Measurements from ENCODE around the gene PSAP.
A peak's percentile ranks its signal among the peaks of the same experiment; 100 is the strongest.

Gene PSAP

DNA sequence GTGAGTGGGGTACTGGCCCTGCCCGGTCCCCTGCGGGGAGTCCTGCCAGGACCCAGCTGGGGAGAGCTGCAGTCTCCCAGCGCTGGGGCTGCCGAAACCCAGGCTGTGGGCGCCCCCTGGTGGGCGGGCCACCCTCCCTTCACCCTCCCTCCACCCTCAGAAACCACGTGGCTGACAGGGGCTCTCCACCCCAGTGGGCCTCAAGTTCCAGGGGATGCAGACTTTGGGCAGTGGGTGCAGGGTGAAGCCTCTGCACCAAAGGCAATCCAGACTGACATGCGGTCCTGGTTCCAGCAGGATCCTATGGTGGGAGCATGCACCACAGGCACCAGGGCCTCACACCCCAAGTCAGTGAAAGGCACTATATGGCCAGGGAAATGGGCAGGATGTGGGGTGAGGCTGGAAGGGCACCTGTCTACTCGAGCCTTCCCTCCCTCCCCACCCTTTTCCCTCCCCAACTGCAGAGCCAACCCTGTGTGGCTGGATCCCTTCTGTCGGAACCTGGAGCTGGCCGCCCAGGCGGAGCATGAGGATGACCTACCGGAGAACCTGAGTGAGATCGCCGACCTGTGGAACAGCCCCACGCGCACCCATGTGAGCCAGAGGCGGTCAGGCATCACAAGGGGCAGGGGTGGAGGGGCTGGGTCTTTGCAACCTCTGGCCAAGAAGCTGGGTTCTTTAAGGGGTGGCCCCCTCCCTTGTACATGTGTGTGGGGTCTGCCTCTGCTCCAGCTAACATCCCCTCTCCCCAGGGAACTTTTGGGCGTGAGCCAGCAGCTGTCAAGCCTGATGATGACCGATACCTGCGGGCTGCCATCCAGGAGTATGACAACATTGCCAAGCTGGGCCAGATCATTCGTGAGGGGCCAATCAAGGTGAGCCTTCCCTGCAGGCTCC, 38.8 kb downstream of the PSAP start:
- no peak overlapping the region for H3K27ac ChIP-seq
- no peak for TF ChIP-seq Cebpa-rat (IDR thresholded peaks at IDR 0.05)
- H3K4me1 ChIP-seq = peaks cover 9% of the 10 kb centered on the region
- H3K4me2 ChIP-seq = no peak overlapping the region
- H4K20me1 ChIP-seq = peaks cover 40% of the 10 kb centered on the region
- no peaks in the 10 kb centered on the region for H3K9me3 ChIP-seq
- H3K4me3 ChIP-seq = no peak overlapping the region
- peaks cover 27% of the 10 kb centered on the region for H3K36me3 ChIP-seq
- H3K9ac ChIP-seq = no peak overlapping the region
- H3K27me3 ChIP-seq = no peaks in the 10 kb centered on the region

DNA sequence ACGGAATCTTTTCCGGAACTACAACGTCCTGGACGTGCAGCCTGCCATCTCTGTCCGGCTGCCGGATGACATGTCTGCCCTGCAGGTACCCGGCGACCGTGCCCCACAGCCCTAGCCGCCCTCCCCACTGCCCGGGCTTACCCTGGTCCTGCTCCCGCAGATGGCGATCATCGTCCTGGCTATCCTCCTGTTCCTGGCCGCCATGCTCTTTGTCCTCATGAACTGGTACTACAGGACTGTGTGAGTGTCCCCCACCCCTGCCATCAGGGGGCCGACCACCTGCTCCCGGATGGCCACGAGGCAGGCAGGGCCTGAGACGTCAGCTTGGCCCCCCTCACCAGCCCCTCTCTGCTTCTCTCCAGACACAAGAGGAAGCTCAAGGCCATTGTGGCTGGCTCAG, 39.7 kb downstream of the PSAP start:
- peaks cover 9% of the 10 kb centered on the region for H3K4me1 ChIP-seq
- H3K9ac ChIP-seq = no peak overlapping the region
- no peaks in the 10 kb centered on the region for H3K27me3 ChIP-seq
- H3K36me3 ChIP-seq = peaks cover 18% of the 10 kb centered on the region
- no peak for TF ChIP-seq Cebpa-rat (IDR thresholded peaks at IDR 0.05)
- peaks cover 31% of the 10 kb centered on the region for H4K20me1 ChIP-seq
- H3K27ac ChIP-seq = no peak overlapping the region
- no peak overlapping the region for H3K4me3 ChIP-seq
- H3K9me3 ChIP-seq = no peaks in the 10 kb centered on the region
- no peak overlapping the region for H3K4me2 ChIP-seq

DNA sequence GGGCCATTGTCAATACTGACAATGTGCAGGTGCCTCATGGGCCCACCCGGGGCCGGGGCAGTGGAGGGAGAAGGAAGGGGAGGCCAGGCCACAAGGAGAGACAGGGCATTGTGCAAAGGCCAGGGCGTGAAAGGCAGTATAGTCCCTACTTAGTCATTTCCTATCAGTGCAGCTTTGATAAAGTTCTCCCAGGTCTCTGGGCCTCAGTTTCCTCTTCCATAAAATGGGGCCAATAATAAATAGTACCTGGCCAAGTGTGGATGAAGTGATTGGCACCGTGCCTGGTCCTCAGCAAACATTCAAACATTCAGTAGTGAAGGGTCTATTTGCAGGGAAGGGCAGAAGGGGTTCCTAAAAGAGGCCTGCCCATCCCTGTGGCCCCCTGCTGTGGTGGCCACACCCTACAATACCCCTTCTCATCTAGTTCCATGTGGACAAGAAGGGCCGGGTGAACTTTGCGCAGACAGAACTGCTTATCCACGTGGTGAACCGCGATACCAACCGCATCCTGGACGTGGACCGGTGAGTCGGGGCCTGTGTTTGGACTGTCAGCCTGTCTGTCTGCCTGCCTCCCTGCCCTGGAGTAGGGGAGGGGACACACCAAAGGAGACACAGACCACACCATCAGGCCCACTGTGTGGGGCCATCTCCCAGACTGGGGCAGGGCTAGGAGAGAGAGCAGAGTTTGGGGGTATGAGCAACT, 40.9 kb downstream of the PSAP start:
- no peak overlapping the region for H3K4me3 ChIP-seq
- no peaks in the 10 kb centered on the region for H3K9me3 ChIP-seq
- TF ChIP-seq Cebpa-rat (IDR thresholded peaks at IDR 0.05) = no peak
- 0 out of 2 replicates have a peak overlapping the region, but pooled peaks have one; percentile 0 for H3K4me2 ChIP-seq
- H4K20me1 ChIP-seq = peaks cover 20% of the 10 kb centered on the region
- peaks cover 9% of the 10 kb centered on the region for H3K4me1 ChIP-seq
- peaks cover 6% of the 10 kb centered on the region for H3K36me3 ChIP-seq
- no peaks in the 10 kb centered on the region for H3K27me3 ChIP-seq
- no peak overlapping the region for H3K9ac ChIP-seq
- no peak overlapping the region for H3K27ac ChIP-seq

DNA sequence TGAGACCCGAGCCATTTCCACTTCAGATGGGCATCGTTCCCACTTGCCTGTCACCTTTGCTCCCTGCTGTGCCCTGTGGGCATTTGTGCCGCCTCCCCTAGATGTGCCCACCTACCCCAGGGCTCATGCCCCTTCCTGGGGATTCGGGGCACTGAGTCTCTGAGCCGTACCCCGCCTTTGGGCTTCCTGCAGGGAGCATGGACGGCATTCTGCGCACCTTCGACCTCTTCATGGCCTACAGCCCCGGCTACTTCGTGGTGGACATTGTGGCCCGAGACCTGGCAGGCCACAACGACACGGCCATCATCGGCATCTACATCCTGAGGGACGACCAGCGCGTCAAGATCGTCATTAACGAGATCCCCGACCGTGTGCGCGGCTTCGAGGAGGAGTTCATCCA, 41.4 kb downstream of the PSAP start:
- no peak overlapping the region for H3K9ac ChIP-seq
- H3K9me3 ChIP-seq = no peaks in the 10 kb centered on the region
- TF ChIP-seq Cebpa-rat (IDR thresholded peaks at IDR 0.05) = no peak
- H3K4me3 ChIP-seq = no peak overlapping the region
- peaks cover under 1% of the 10 kb centered on the region; the same call in 1 of the 2 replicates for H3K36me3 ChIP-seq
- no peak overlapping the region for H3K4me2 ChIP-seq
- H3K27me3 ChIP-seq = no peaks in the 10 kb centered on the region
- peaks cover 9% of the 10 kb centered on the region for H3K4me1 ChIP-seq
- H4K20me1 ChIP-seq = peaks cover 14% of the 10 kb centered on the region
- no peak overlapping the region for H3K27ac ChIP-seq

DNA sequence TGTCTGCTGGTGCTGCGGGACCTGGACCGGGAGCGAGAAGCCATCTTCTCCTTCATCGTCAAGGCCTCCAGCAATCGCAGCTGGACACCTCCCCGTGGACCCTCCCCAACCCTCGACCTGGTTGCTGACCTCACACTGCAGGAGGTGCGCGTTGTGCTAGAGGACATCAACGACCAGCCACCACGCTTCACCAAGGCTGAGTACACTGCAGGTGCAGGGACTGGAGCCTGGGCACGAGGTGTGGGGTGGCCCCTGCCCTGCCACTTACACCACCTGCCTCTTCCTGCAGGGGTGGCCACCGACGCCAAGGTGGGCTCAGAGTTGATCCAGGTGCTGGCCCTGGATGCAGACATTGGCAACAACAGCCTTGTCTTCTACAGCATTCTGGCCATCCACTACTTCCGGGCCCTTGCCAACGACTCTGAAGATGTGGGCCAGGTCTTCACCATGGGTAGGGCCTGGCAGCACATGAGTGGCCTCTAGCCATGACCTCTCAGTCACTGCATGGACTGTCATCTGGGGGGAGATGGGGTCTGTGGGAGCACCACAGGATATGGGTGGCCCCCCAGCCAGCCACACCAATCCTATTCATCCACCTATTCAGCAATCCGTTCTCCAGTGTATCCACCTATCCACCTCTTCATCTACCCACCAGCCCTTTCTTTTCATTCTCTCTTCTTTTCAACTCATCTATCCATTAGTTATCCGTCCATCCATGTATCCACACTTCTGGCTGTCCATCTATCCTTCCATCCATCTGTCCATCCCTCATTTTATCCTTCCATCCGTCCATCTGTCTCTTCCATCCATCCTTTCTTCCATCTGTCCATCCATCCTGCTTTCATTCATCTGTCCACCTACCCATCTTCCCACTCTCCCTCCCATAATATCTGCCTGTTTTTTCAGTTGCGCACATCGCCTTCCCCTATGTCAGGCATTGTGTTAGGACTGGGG, 43.2 kb downstream of the PSAP start:
- Histone ChIP-seq H3K9me3 (no peaks in the 10 kb centered on the region), H3K9ac (no peak overlapping the region), H3K4me1 (peaks cover 8% of the 10 kb centered on the region), H3K4me3 (no peak overlapping the region), H3K27ac (no peak overlapping the region), H3K36me3 (no peaks in the 10 kb centered on the region), H3K27me3 (no peaks in the 10 kb centered on the region), H4K20me1 (no peaks in the 10 kb centered on the region), H3K4me2 (no peak overlapping the region)
- no peak for TF ChIP-seq Cebpa-rat (IDR thresholded peaks at IDR 0.05)

DNA sequence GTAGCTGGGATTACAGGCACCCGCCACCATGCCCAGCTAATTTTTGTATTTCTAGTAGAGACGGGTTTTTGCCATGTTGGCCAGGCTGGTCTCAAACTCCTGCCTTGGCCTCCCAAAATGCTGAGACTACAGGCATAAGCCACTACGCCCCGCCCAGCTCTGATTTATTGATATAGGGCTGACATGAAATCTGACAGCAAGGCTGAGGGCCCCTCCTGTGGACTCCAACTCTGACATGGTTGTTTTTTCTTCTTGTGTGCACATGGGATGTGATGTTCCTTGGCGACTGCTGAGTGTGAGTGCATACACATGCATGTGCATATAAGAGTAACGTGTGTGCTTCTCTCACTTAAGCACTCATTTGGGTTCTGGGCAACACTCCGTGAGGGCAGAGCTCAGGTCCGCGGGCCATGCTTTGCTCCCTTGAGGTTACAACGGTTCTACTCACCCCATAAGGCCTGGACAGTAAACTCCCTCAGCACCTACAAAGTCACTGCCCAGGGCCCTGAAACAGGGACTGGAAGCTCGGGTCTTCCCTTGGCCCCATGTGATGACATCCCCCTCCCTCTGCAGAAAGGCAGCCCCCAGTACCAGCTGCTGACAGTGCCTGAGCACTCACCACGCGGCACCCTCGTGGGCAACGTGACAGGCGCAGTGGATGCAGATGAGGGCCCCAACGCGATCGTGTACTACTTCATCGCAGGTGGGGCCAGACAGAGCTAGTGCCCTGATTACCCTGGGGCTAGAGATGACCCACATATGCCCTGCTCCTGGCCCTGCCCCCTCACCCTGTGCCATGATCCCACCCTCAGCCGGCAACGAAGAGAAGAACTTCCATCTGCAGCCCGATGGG, 44.1 kb downstream of the PSAP start:
- H3K4me2 ChIP-seq = no peak overlapping the region

DNA sequence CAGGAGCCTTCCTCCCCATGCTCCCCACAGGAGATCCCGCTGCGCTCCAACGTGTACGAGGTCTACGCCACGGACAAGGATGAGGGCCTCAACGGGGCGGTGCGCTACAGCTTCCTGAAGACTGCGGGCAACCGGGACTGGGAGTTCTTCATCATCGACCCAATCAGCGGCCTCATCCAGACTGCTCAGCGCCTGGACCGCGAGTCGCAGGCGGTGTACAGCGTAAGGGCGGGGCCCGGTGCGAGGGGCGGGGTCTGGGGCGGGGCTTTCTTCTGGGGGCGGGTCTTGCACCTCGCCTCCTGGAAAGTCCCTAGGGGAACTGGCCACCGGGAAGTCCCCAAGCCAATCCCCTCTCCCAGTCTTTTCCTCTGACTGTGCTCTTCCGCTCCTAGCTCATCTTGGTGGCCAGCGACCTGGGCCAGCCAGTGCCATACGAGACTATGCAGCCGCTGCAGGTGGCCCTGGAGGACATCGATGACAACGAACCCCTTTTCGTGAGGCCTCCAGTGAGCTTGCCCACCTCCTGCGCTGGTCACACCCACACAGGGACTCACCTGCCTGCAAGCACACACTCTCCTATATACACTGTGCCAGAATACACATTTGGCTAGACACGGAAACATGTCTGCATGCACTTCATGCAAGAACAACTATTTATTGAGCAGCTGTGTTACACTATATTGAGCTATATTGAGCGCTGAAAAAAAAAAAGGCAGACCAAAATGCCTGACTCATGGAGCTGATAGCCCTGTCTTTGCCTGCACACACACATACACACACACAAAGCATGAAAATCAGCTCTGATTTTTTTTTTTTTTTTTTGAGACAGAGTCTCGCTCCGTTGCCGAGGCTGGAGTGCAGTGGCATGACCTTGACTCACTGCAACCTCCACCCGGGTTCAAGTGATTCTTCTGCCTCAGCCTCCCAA, 45.0 kb downstream of the PSAP start:
- Histone ChIP-seq H3K4me3 (no peak overlapping the region), H3K4me2 (no peak overlapping the region)
- TF ChIP-seq Cebpa-rat (IDR thresholded peaks at IDR 0.05) = no peak

More for the DNA sequence above, 44.1 kb downstream of the PSAP start:
- H3K36me3 ChIP-seq = no peaks in the 10 kb centered on the region
- no peak overlapping the region for H3K4me3 ChIP-seq
- no peaks in the 10 kb centered on the region for H3K27me3 ChIP-seq
- H3K9ac ChIP-seq = no peak overlapping the region
- no peaks in the 10 kb centered on the region for H4K20me1 ChIP-seq
- no peaks in the 10 kb centered on the region for H3K9me3 ChIP-seq
- H3K27ac ChIP-seq = no peak overlapping the region
- TF ChIP-seq Cebpa-rat (IDR thresholded peaks at IDR 0.05) = no peak
- H3K4me1 ChIP-seq = peaks cover under 1% of the 10 kb centered on the region; the same call in 1 of the 2 replicates

DNA sequence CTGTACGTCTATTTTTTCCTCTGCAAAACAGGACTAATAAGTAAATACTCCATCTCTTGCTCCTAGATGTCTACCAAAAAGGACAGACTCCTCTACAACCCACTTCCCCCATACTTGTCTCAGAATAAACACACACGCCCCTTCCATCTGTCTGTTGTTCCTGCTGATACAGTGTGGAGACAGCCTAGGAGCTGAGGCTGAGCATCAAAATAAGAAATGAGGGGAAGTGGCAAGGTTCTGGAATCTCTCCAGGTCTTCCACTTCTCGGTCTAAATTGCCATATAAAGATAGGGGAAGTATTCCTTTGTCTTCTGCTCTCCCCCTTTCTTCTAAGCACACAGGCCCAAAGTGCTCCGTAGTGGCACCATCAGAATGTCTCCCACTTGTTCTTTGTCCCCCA, 47.0 kb downstream of the PSAP start:
- no peak overlapping the region; the same call in 1 of the 2 replicates for H3K4me2 ChIP-seq
- H3K9ac ChIP-seq = no peak overlapping the region
- H3K27me3 ChIP-seq = no peaks in the 10 kb centered on the region
- no peak overlapping the region for H3K4me3 ChIP-seq
- no peaks in the 10 kb centered on the region for H3K36me3 ChIP-seq
- no peaks in the 10 kb centered on the region for H4K20me1 ChIP-seq
- TF ChIP-seq Cebpa-rat (IDR thresholded peaks at IDR 0.05) = no peak
- no peaks in the 10 kb centered on the region for H3K9me3 ChIP-seq
- no peaks in the 10 kb centered on the region for H3K4me1 ChIP-seq
- H3K27ac ChIP-seq = no peak overlapping the region

More for the DNA sequence above, 45.0 kb downstream of the PSAP start:
- Histone ChIP-seq H3K9me3 (no peaks in the 10 kb centered on the region), H4K20me1 (no peaks in the 10 kb centered on the region), H3K27ac (no peak overlapping the region), H3K27me3 (no peaks in the 10 kb centered on the region), H3K36me3 (no peaks in the 10 kb centered on the region), H3K9ac (no peak overlapping the region), H3K4me1 (no peaks in the 10 kb centered on the region)

Measured in BLaER1 (cell line).